ENCODE results near the gene NSF.
"Not testable (repeated sequence)": the region's sequence is repeated elsewhere in the genome, so short reads cannot be mapped to it uniquely, and the experiment has no call there.

The NSF gene

DNA sequence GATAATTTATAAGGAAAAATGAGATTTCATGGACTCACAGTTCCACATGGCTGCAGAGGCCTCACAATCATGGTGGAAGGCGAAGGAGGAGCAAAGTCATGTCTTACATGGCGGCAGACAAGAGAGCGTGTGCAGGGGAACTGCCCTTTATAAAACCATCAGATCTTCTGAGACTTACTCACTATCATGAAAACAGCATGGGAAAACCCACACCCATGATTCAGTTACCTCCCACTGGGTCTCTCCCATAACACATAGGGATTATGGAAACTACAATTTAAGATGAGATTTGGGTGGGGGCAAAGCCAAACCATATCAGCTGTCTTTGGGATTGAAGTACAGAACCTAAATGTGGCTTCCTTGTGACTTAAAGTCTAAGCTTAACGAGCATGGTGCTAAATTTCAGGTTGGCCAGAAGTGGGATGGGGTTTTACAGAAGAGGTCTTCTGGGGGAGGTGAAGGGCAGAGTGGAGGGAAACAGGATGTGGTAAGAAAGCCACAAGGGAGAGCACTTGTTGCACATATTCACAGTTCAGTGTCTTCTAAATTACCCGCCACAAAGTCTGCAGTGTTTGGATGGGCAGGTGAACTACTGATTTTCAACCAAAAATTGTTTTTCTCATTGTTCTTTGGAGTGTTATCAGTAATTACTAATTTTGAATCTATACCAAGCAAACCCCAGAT, 38.4 kb downstream of the NSF start:
- DNase-seq (ENCODE audit: low read depth) = not testable (repeated sequence)

DNA sequence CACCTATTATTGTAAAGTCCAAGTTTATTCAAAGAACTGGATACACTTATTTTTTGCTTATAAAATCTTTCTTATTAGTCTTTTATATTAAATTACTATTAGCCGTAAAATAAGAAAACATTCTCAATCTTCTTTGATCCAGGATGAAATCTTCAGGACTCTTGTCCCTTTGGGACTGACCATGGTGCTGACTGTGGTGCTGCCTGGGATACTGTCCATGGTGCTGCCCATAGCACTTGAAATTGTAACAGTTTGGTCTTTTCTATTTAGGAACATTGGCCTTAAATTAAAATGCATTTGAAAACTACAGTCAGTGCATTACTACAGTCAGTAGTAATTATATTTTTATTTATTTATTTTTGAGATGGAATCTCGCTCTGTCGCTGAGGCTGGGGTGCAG, 41.7 kb downstream of the NSF start:
- not testable (repeated sequence) for DNase-seq (ENCODE audit: low read depth)

DNA sequence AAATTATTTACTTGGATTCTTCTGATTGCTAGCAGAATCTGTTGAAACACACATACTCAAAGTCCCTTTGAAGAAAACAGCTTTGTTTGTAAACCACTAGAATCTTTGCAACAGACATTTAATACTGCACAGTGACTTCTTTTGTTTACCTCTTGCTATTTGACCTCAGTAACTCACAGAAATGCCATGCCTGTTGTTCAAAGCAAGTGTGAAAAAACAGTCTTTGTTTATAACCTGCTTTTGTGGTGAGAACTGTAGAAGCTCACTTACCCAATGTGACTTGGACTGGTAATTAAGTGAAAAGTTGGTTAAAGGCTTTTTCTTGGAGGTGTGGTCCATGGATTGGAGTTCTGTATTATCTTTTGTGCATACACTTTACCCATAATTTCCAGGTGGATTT, 44.4 kb downstream of the NSF start:
- DNase-seq (ENCODE audit: low read depth) = not testable (repeated sequence)

DNA sequence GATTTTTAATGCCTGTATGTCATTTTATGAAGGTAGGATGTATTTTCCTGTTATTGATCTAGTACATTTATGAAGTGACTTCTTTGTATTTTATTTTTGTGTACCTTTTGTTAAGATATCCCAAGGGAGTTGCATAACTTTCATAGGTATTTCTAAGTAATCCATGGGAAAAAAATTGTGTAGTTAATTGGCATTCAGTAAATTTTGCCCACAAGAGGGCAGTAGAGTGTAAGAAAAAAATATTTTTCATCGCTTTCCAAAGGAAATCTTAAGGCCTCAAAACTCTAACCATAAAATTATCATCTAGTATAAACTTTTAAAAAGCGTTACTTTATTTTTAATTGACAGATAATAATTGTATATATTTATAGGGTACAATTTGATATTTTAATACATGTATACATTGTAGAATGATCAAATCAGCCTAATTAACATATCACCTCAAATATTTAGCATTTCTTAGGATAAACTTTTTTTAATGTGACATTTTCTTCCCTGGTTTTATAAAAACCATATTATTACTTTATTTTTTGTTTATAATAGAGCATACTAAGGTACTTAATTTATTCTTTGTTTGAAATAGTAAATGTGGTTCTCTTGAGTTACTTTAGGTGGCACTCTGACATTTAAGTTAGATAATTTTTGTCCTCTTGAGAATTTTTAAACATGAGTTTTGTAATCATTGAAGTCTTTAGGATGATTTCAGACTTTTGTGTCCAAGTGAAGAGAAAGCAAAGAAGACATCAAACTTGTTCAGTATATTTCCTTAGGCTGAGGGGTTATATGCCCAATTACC, 51.6 kb downstream of the NSF start:
- not testable (repeated sequence) for DNase-seq (ENCODE audit: low read depth)

DNA sequence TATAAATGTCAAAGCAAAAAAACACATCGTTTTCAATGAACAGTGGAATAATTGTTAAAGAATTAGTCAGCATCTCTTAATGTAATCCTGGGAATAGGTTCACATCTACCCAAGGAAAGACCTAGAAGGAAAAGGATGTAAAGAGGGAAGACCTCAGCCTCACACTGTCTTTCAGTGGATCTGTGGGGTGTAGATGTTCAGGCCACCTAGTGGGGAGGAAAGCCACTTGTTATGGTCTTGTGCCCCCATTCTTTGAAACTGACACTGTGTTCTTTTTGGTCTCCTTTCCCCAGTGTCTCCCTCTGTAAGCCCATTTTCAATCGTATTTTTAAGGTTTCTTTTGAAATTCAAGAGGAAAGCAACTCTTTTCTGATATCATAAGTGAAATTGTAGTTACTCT, 56.8 kb downstream of the NSF start:
- not testable (repeated sequence) for DNase-seq (ENCODE audit: low read depth)

DNA sequence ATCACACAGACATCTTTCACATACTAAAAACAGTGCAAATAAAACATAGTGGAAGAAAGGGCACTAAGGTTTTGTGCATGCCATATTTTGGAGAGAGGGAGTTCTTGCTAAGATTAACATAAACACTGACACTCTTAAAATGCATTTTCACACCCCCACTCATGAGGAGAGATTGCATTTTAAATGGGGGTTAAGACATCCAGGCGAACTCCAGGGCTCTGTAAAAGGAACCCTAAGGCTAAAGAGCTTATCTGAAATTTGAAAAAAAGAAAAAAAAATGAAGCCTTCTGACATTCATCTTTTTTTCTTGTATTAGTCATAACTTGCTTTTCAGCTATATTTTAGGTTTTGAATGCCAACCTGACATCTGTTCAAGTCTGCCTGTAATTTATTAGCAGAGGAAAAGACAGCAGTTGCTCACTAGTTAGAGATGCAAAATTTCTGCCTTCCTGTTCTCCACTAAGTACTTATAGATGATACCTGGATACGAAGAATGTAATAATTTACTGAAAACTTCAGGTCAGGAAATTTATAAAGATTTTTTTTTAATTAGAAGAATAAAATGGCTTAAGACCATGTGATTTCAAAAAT, 57.3 kb downstream of the NSF start:
- DNase-seq (ENCODE audit: low read depth) = not testable (repeated sequence)

DNA sequence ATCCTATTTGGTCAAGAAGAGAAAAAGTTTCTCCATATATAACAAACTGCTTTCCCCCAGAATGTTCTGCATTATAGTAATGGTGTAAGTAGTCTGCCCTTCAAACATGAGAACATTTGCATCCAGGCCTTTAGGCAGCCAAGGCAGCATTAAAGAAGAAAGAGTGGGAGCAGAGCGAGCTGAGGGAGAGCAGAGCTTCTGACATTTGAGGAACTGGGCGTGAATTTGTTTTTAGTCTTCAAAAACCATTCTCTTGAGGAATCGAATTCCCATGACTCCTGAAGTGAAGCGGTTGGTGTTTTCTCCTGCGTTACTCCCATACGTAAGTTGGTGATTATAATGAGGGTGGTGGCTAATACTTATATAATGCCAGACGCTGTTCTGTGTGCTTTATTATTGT, 58.8 kb downstream of the NSF start:
- DNase-seq (ENCODE audit: low read depth) = not testable (repeated sequence)

DNA sequence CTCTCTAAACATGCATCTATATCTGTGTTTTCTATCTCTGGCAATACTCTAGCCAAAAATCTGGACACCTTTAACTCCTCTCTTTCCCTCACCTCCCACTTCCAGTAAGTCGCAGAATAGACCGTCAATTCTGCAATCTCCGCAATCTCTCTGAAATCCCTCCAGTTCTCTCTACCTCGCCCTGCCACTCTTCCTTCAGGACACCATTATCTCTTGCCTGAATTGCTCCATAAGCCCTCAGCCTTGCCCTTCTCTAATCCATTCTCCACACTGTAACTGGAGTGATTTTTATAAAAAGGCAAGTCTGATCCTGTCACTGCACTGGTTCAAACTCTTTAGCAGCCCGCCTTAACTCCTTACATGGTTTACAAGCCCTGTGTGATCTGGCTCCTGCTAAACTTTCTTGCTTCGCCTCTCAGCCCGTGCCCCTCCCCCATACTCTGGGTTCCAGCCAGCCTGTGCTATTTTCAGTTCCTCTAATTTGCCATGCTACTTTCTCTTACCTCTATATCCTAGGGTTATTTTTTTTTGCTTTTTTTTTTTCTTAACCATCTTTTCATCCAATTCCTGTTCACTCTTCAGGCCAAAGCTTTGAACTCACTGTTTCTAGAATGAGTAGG, 61.7 kb downstream of the NSF start:
- not testable (repeated sequence) for DNase-seq (ENCODE audit: low read depth)

DNA sequence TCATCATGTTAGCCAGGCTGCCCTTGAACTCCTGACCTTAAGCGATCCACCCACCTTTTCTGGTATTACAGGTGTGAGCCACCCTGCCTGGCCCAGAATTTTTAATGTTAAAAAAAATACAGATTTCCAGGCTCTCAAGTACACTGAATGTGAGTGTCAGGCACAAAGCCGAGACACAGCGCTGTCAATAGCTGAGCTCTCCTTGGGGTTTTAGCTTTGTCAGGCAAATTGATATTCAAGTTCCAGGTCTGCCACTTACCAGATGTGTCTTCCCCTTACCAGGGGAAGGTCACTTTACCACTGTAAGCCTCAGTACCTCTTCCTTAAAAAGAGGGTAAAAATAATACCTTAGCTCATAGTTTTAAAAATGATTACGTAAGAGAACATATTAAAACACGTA, 67.8 kb downstream of the NSF start:
- DNase-seq (ENCODE audit: low read depth) = not testable (repeated sequence)

DNA sequence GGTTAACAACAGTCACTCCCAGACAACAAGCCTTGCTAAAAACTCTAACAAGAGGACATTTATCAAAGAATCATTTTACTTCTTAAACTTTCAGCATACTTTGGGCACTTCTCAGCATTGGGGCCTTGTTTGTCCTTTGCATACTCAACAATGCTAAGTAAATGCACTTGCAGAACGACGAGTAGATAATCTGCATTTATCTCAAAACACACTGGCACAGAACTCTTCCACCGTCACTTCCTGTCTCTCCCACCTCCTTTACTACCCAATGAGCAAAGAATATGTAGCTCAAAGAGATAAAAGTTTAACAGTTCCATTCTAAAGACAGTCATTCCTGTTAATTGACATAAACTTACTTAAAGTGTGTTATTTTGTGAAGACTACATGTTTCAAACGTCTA, 69.2 kb downstream of the NSF start:
- DNase-seq (ENCODE audit: low read depth) = not testable (repeated sequence)

DNA sequence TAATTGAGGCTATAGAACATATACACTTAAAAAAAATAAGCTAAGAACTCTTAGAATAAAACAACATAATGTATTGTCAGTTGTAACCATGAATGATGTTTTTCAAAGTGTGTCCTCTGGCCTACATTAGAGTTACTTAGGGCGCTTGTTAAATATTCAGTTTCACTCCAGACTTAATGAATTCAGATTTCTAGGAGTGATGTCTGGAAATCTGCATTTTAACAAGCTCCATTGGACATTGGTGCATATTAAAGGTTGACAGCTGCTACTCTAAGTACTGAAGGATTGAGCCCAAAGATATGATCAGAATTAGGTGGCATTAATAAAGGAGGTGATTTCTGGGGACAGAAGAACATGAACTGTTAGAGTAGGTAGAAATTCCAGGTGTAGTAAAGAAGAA, 72.7 kb downstream of the NSF start:
- not testable (repeated sequence) for DNase-seq (ENCODE audit: low read depth)

DNA sequence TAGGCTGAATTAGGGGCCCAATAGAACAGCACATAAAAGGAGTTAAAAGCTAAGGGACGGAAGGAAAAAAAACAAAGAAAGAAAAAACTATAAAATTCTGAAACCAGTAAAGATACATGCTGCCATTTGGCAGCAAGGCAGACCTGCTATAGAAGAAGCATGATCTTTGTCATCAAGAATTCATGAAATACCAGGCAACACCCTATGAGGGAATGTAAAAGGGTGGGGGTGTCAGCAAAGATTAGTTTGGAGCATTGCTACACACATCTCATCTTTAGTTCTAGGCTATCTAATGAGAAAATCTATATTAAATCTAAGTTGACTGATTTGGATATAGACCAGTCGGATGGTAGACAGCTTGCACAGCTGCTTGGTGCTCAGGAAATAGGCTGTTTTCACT, 73.1 kb downstream of the NSF start:
- not testable (repeated sequence) for DNase-seq (ENCODE audit: low read depth)

DNA sequence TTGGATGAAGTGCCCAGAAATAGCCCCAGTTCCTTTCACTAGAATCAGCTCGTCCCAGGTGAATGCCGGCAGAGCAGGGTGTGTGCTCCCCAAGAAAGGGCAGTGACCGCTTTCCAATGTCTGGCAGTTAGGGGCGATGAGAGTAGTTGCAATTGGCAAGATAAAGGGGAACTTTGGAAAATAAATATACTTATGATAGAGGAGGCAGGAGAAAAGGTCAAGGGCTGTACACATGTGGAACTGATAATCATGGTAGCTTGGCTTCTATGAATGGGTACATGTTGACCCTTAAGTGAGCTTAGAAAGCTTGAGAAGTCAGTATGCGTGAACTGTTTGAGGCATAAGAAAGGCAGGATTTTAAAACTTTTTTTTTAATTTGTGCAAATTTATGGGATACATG, 75.5 kb downstream of the NSF start:
- DNase-seq (ENCODE audit: low read depth) = not testable (repeated sequence)

DNA sequence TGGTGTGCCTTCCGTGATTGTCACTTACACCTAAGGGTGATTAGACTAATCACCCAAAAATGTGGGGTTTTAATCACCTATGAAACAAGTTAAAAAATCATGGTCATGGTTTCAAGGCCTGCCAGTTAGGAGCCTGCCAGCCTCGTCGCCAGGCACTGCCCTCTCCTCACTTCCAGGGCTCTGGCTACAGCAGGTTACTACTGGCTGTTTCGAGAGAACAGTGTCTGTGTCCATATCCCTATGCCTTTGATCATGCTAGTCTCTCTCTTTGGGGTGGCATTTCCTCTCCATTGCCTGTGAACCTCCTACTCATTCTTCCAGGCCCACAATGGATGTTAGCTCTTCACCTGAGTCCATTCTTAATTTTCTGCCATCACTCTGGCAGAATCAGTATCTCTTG, 80.3 kb downstream of the NSF start:
- not testable (repeated sequence) for DNase-seq (ENCODE audit: low read depth)

DNA sequence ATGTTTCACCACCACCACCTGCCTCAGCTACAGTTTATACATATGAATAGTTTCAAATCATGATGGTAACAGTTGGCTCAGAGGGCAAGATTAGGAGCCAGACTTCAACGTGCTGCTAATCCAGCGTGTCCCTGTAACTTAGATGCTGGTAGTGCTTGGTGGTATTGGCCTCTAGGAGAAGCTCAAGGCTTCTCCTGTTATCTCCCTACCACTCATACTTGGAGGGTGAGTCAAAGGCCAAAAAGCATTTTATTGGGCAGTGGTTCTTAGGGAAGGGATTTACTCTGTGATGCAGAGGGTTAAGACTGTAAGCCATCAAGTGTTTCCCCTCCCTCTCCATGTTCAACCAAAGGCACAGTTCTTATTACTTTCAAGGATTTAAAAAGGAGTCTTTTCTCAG, 82.3 kb downstream of the NSF start:
- DNase-seq (ENCODE audit: low read depth) = not testable (repeated sequence)

DNA sequence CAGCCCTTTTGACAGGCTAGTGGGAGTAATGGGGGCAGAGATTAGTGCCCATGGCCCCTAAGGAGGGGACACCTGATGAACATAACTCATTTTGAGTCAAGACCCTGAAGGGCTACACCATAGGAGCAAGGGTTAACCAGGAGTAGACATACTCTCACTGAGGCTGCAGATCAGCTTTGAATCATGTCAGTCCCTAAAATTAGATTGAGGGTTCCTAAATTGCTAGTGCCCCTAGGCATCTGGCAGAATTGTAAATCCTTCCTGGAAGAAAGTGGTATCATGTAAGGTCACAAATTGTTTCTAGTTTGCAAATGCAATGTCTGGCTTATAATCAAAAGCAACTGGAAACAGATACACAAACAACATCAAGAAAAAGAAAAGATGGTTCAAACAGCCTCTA, 87.3 kb downstream of the NSF start:
- DNase-seq (ENCODE audit: low read depth) = not testable (repeated sequence)

DNA sequence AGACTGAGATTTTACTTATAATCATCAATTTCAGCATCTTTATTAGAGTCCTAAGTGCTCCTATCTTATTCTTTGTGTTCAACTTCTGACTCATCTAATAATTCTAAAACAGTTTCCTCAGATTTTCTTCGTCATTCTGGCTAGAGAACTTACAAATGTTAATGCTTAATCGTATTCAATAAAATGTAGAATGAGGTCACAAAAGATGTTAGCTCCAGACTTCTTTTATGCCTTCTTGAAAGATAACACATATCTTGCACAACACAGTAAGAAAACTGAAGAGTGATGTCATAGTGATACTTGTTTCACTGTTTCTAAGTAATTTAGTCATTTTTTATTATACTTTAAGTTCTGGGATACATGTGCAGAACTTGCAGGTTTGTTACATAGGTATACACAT, 93.2 kb downstream of the NSF start:
- DNase-seq (ENCODE audit: low read depth) = not testable (repeated sequence)

DNA sequence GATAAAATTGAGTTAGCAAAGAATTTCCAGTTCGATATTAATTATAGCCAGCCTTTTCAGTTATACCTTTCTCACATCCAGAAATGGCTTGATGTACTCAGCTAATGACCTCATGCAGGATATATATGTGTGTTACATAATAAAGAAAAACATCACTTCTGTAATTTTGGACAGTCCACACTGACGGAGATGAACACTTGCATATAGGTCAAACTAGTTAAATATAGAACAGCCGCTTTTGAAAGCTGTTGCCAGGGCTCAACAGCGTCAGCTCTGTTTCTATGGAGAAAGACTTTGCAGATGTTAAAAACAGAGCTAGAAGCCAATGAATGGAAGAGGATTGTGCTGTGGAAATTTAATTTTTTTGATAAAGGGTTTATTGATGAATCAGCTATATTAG, 94.8 kb downstream of the NSF start:
- not testable (repeated sequence) for DNase-seq (ENCODE audit: low read depth)

DNA sequence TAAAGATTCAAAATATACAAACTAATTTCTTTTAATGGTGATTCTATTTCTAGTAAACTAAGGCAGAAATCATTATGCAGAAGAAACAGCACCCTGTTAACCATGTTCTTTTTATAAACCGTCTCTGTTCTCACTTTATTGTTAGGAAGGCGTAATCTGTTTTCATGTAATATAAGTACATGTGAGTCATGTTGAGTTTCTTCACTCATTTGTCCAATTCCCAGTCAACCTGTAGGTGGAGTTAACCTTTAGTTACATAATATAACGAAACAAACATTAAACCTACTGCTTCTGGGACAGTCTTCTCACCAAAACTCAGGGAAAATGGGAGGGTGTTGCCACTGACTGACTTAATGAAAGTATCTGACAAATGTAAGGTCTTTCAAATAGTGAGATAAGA, 101.7 kb downstream of the NSF start:
- DNase-seq (ENCODE audit: low read depth) = not testable (repeated sequence)

DNA sequence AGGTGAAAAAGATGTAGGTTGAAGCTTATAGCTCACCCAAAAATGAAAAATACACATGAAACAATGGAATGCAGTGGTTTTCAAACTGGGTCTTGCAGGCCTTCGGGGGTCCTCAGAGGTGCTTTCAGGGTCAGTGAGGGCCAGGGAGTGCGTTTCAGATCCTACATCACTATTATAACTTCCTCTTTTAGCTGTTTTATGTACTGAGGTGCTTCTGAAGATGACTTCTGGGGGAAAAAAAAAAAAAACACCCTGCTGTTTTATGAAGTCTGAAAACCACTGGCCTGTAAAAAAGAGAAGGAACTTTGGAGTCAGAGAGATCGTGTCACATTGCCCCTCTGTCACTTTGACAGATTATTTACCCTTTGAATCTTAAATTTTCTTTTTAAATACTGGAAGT, 102.8 kb downstream of the NSF start:
- DNase-seq (ENCODE audit: low read depth) = not testable (repeated sequence)

DNA sequence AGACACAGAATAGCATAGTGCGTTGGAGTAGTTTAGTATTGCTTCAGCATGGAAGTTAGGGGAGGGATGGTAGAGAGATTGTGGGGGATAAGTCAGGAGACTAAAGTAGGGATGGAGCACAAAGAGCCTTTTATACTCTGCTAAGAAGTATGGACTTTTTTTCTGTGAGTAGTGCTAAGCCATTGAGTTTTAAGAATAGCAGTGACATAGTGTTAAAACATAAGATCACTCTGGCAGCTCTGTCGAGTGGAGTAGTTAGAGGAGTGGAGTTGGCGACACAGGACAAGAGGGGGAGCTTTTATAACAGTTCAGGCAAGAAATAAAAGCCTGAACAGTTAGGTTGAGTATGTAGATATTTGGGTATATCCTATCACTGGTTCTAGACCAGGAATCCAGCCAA, 106.1 kb downstream of the NSF start:
- not testable (repeated sequence) for DNase-seq (ENCODE audit: low read depth)

DNA sequence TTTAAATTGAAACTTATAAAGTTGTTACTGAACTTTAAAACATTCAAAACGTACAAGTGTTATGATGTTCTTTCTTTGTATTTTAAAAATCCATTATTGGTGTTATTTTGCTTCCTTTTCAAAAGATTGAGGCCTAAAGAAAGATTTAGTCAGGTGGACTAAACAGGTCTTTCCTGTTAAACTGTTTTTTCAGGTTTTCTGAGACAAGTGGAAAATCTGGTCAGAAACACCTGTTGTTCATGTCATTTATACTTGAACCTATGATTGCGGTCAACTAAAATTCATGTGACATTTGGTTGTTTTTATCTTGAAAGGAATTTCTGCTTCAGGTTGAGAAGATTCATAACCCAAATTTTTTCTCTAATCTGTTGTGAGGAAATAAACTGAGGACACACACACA, 108.5 kb downstream of the NSF start:
- not testable (repeated sequence) for DNase-seq (ENCODE audit: low read depth)

DNA sequence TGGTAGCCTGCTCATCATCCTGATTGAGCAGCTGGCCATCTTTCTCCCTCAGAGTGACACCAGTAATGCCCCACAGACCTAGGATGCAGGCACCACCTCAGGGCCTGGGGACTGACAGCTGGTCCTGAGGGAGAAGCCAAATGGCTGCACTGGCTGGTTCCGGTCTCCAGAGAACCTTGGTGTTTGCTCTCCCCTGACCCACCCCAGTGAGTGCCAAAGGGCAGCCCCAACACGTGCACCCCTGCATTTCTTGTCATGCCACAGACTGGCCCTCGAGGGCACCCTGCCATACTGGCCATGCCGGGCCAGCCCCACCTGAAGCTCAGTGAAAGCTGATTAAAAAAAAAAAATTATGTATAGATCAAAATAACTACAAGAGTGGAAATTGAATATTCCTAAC, 127.5 kb downstream of the NSF start:
- DNase-seq (ENCODE audit: low read depth) = no peak
